ACC112 (cell line): Measurements from ENCODE around the gene SRPX.

ENCODE experiments used
- H2AFZ ChIP-seq: fragments of 200-600 bp; sonication (generic); one replicate; pipeline ENCODE4 v1.6.0; 2017; ENCODE audit warnings: antibody characterized with exemption, low read length; ENCODE audit not compliant: unreplicated experiment
- H3K27ac ChIP-seq: fragments of 200-600 bp; sonication (generic); 2 replicates; pipeline ENCODE4 v1.5.1; 2014; ENCODE audit warnings: low read depth, mild to moderate bottlenecking, antibody characterized with exemption, low read length, moderate library complexity
- H3K27me3 ChIP-seq: fragments of 200-600 bp; sonication (generic); 2 replicates; pipeline ENCODE4 v1.6.1; 2014; ENCODE audit warnings: mild to moderate bottlenecking, antibody characterized with exemption, low read length, moderate library complexity, mixed read lengths; ENCODE audit not compliant: insufficient read depth
- H3K36me3 ChIP-seq: fragments of 200-600 bp; sonication (generic); 2 replicates; pipeline ENCODE4 v1.6.1; 2016; ENCODE audit warnings: mild to moderate bottlenecking, antibody characterized with exemption, low read length, moderate library complexity, mixed read lengths; ENCODE audit not compliant: insufficient read depth
- H3K4me1 ChIP-seq: fragments of 200-600 bp; sonication (generic); one replicate; pipeline ENCODE4 v1.6.1; 2016; ENCODE audit warnings: low read length, mixed read lengths; ENCODE audit not compliant: insufficient read depth, unreplicated experiment, control insufficient read depth
- H3K4me3 ChIP-seq: fragments of 200-600 bp; sonication (generic); 2 replicates; pipeline ENCODE4 v1.5.1; 2014; ENCODE audit warnings: mild to moderate bottlenecking, low read depth, low read length
- H3K79me2 ChIP-seq: fragments of 200-600 bp; sonication (generic); one replicate; pipeline ENCODE4 v1.6.0; 2016; ENCODE audit warnings: low read length; ENCODE audit not compliant: control insufficient read depth, unreplicated experiment, insufficient read depth

SRPX gene

GRCh38 chrX:38170556-38170955 is 50.1 kb downstream of the SRPX start:
- Histone ChIP-seq H3K36me3 (no peaks in the 10 kb centered on the region), H3K27ac (no peak overlapping the region)

GRCh38 chrX:38166478-38167083 is 54.1 kb downstream of the SRPX start:
- Histone ChIP-seq H3K4me3 (no peak overlapping the region), H3K27ac (no peak overlapping the region), H3K36me3 (no peaks in the 10 kb centered on the region), H3K4me1 (no peaks in the 10 kb centered on the region), H3K79me2 (no peaks in the 10 kb centered on the region), H3K27me3 (no peaks in the 10 kb centered on the region), H2AFZ (no peak overlapping the region)

More at GRCh38 chrX:38170556-38170955, 50.1 kb downstream of the SRPX start:
- Histone ChIP-seq H3K79me2 (no peaks in the 10 kb centered on the region), H3K27me3 (no peaks in the 10 kb centered on the region), H3K4me3 (no peak overlapping the region), H3K4me1 (no peaks in the 10 kb centered on the region), H2AFZ (no peak overlapping the region)

GRCh38 chrX:38165023-38165422 is 55.6 kb downstream of the SRPX start:
- Histone ChIP-seq H2AFZ (no peak overlapping the region), H3K27me3 (no peaks in the 10 kb centered on the region), H3K36me3 (no peaks in the 10 kb centered on the region), H3K27ac (no peak overlapping the region), H3K79me2 (no peaks in the 10 kb centered on the region), H3K4me1 (no peaks in the 10 kb centered on the region), H3K4me3 (no peak overlapping the region)

- Histone ChIP-seq H3K4me3 (no peak overlapping the region), H3K4me1 (no peaks in the 10 kb centered on the region), H2AFZ (no peak overlapping the region), H3K27me3 (no peaks in the 10 kb centered on the region), H3K36me3 (0 out of 2 replicates have a peak, but pooled peaks cover 2% of the 10 kb centered on the region), H3K79me2 (no peaks in the 10 kb centered on the region), H3K27ac (no peak overlapping the region)
These were observed 57.5 kb downstream of the SRPX start for GRCh38 chrX:38163193-38163592.

- H3K27ac ChIP-seq: no peak overlapping the region
These were observed 63.8 kb downstream of the SRPX start for GRCh38 chrX:38156838-38157237.

GRCh38 chrX:38154818-38155217 is 65.9 kb downstream of the SRPX start:
- H3K27me3 ChIP-seq: no peaks in the 10 kb centered on the region
- H3K4me1 ChIP-seq: no peaks in the 10 kb centered on the region
- no peak overlapping the region for H3K27ac ChIP-seq
- no peak overlapping the region for H2AFZ ChIP-seq
- no peaks in the 10 kb centered on the region for H3K79me2 ChIP-seq
- peaks cover 5% of the 10 kb centered on the region; the same call in 1 of the 2 replicates for H3K36me3 ChIP-seq
- no peak overlapping the region for H3K4me3 ChIP-seq

More at GRCh38 chrX:38156838-38157237, 63.8 kb downstream of the SRPX start:
- H3K4me1 ChIP-seq: no peaks in the 10 kb centered on the region
- no peaks in the 10 kb centered on the region for H3K79me2 ChIP-seq
- H3K36me3 ChIP-seq: 0 out of 2 replicates have a peak, but pooled peaks cover 2% of the 10 kb centered on the region
- H2AFZ ChIP-seq: no peak overlapping the region
- H3K4me3 ChIP-seq: no peak overlapping the region
- H3K27me3 ChIP-seq: no peaks in the 10 kb centered on the region

GRCh38 chrX:38154340-38154739 is 66.3 kb downstream of the SRPX start:
- H3K79me2 ChIP-seq: no peaks in the 10 kb centered on the region
- no peak overlapping the region for H3K27ac ChIP-seq
- no peaks in the 10 kb centered on the region for H3K4me1 ChIP-seq
- no peaks in the 10 kb centered on the region for H3K27me3 ChIP-seq
- no peak overlapping the region for H2AFZ ChIP-seq
- H3K36me3 ChIP-seq: peaks cover 3% of the 10 kb centered on the region
- H3K4me3 ChIP-seq: no peak overlapping the region

GRCh38 chrX:38151441-38151840 is 69.2 kb downstream of the SRPX start:
- Histone ChIP-seq H3K36me3 (peaks cover 3% of the 10 kb centered on the region), H3K79me2 (no peaks in the 10 kb centered on the region), H3K27ac (no peak overlapping the region), H3K4me3 (no peak overlapping the region), H3K27me3 (no peaks in the 10 kb centered on the region), H2AFZ (no peak overlapping the region), H3K4me1 (no peaks in the 10 kb centered on the region)

GRCh38 chrX:38150993-38151392 is 69.7 kb downstream of the SRPX start:
- H3K79me2 ChIP-seq: no peaks in the 10 kb centered on the region
- no peaks in the 10 kb centered on the region for H3K27me3 ChIP-seq
- H3K4me1 ChIP-seq: no peaks in the 10 kb centered on the region
- no peak overlapping the region for H3K27ac ChIP-seq
- no peak overlapping the region for H3K4me3 ChIP-seq
- no peak overlapping the region for H2AFZ ChIP-seq
- H3K36me3 ChIP-seq: peaks cover 3% of the 10 kb centered on the region

GRCh38 chrX:38149016-38149415 is 71.7 kb downstream of the SRPX start:
- H3K4me1 ChIP-seq: peaks cover 7% of the 10 kb centered on the region
- H3K79me2 ChIP-seq: no peaks in the 10 kb centered on the region
- H3K27ac ChIP-seq: no peak overlapping the region
- no peak overlapping the region for H2AFZ ChIP-seq
- H3K4me3 ChIP-seq: no peak overlapping the region
- H3K36me3 ChIP-seq: peaks cover 3% of the 10 kb centered on the region
- no peaks in the 10 kb centered on the region for H3K27me3 ChIP-seq

GRCh38 chrX:38142610-38143009 is 78.1 kb downstream of the SRPX start:
- H3K27ac ChIP-seq: no peak overlapping the region
- H2AFZ ChIP-seq: no peak overlapping the region

More at GRCh38 chrX:38142610-38143009, 78.1 kb downstream of the SRPX start:
- Histone ChIP-seq H3K4me1 (peaks cover 17% of the 10 kb centered on the region), H3K79me2 (no peaks in the 10 kb centered on the region), H3K4me3 (no peak overlapping the region), H3K27me3 (no peaks in the 10 kb centered on the region), H3K36me3 (no peaks in the 10 kb centered on the region)
